OCI-LY1 (cell line): ENCODE data around the gene RNF167.

ENCODE experiments used
- H2AFZ ChIP-seq: fragments of 200-600 bp; sonication (generic), shearing (Covaris generic); 2 replicates; pipeline ENCODE4 v1.6.0; 2014; ENCODE audit warnings: antibody characterized with exemption, mild to moderate bottlenecking, low read length
- H3F3A ChIP-seq: fragments of 200-600 bp; sonication (generic), shearing (Covaris generic); 2 replicates; pipeline ENCODE4 v1.6.0; 2014; ENCODE audit warnings: mild to moderate bottlenecking, antibody characterized with exemption, low read length, moderate library complexity; ENCODE audit not compliant: insufficient read depth
- H3K27ac ChIP-seq: fragments of 200-600 bp; sonication (generic); 2 replicates; pipeline ENCODE4 v1.5.1; 2014; ENCODE audit warnings: low read length, mixed run types, mild to moderate bottlenecking, low read depth; ENCODE audit not compliant: poor library complexity, severe bottlenecking
- H3K27me3 ChIP-seq: fragments of 200-600 bp; sonication (generic); 2 replicates; pipeline ENCODE4 v1.6.0; 2014; ENCODE audit warnings: antibody characterized with exemption, mild to moderate bottlenecking, low read length, moderate library complexity; ENCODE audit not compliant: insufficient read depth
- H3K36me3 ChIP-seq: fragments of 200-600 bp; sonication (generic); 2 replicates; pipeline ENCODE4 v1.6.1; 2014; ENCODE audit warnings: mild to moderate bottlenecking, antibody characterized with exemption, low read length, moderate library complexity, mixed read lengths; ENCODE audit not compliant: insufficient read depth
- H3K4me1 ChIP-seq: fragments of 200-600 bp; sonication (generic); 2 replicates; pipeline ENCODE4 v1.5.1; 2014; ENCODE audit warnings: mild to moderate bottlenecking, low read length, moderate library complexity; ENCODE audit not compliant: insufficient read depth, severe bottlenecking
- H3K4me2 ChIP-seq: fragments of 200-600 bp; sonication (generic), shearing (Covaris generic); 2 replicates; pipeline ENCODE4 v1.6.1; 2014; ENCODE audit warnings: low read length
- H3K4me3 ChIP-seq: fragments of 200-600 bp; sonication (generic); 2 replicates; pipeline ENCODE4 v1.5.1; 2014; ENCODE audit warnings: low read length, low read depth, mild to moderate bottlenecking, mixed read lengths; ENCODE audit not compliant: poor library complexity, severe bottlenecking
- H3K79me2 ChIP-seq: fragments of 200-600 bp; shearing (Covaris generic); 2 replicates; pipeline ENCODE4 v1.6.1; 2016; ENCODE audit warnings: mixed run types, low read length, mixed read lengths; ENCODE audit not compliant: insufficient read depth
- H3K9ac ChIP-seq: fragments of 200-600 bp; sonication (generic), shearing (Covaris generic); 2 replicates; pipeline ENCODE4 v1.6.1; 2014; ENCODE audit warnings: mild to moderate bottlenecking, low read length, mixed read lengths
- H3K9me2 ChIP-seq: fragments of 200-600 bp; sonication (generic), shearing (Covaris generic); 2 replicates; pipeline ENCODE4 v1.6.1; 2014; ENCODE audit warnings: low read depth, mild to moderate bottlenecking, low read length, mixed read lengths
- H3K9me3 ChIP-seq: fragments of 200-600 bp; shearing (Covaris generic); 2 replicates; pipeline ENCODE4 v1.6.1; 2014; ENCODE audit warnings: low read length, mixed read lengths
- H4K20me1 ChIP-seq: fragments of 200-600 bp; sonication (generic), shearing (Covaris generic); 2 replicates; pipeline ENCODE4 v1.6.0; 2016; ENCODE audit warnings: mild to moderate bottlenecking, low read length; ENCODE audit not compliant: insufficient read depth
- EZH2 ChIP-seq: fragments of 200-600 bp; sonication (generic), shearing (Covaris generic); IDR thresholded peaks from 2 replicates; pipeline ENCODE4 v1.8.0; 2017; ENCODE audit warnings: borderline replicate concordance, mixed run types, mild to moderate bottlenecking, antibody characterized with exemption, low read length, moderate library complexity, mixed read lengths
- TF ChIP-seq, protein P1 (sequence below): fragments of 200-600 bp; sonication (generic), shearing (Covaris generic); IDR thresholded peaks from 2 replicates; pipeline ENCODE4 v1.5.1; 2017; ENCODE audit warnings: mild to moderate bottlenecking, antibody characterized with exemption, low read length, moderate library complexity, mixed read lengths

Gene RNF167

DNA sequence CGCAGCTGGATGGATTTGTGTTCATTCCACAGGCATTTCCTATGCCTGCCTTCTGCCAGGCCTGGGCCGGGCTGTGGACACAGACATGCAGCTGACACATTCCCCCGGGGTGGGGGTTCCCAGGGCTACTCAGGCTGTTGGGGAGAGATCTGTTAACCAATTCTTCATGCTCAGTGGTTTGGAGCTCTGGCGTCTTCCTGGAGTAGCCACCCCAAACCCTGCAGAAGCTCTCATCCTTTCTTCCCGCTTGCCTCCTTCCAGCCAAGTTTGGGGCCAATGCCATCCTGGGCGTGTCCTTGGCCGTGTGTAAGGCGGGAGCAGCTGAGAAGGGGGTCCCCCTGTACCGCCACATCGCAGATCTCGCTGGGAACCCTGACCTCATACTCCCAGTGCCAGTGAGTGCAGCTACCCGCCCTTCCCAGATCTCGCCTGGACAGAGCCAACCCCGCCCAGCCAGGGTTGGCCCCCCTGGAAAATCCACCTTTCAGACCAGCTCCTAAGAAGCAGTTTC lies 13.4 kb downstream of the RNF167 start:
- H3K27me3 ChIP-seq, result no peaks in the 10 kb centered on the region
- peaks cover 17% of the 10 kb centered on the region for H3K4me1 ChIP-seq
- H3K79me2 ChIP-seq, result no peaks in the 10 kb centered on the region
- no peaks in the 10 kb centered on the region for H3K9me2 ChIP-seq
- no peak overlapping the region for H2AFZ ChIP-seq
- H3K9me3 ChIP-seq, result no peaks in the 10 kb centered on the region
- no peak overlapping the region for H3K4me3 ChIP-seq
- no peaks in the 10 kb centered on the region for H3F3A ChIP-seq
- H3K9ac ChIP-seq, result no peak overlapping the region
- H3K27ac ChIP-seq, result no peak overlapping the region
- no peak overlapping the region for H3K4me2 ChIP-seq
- no peak for TF ChIP-seq EZH2
- TF ChIP-seq, protein P1, sequence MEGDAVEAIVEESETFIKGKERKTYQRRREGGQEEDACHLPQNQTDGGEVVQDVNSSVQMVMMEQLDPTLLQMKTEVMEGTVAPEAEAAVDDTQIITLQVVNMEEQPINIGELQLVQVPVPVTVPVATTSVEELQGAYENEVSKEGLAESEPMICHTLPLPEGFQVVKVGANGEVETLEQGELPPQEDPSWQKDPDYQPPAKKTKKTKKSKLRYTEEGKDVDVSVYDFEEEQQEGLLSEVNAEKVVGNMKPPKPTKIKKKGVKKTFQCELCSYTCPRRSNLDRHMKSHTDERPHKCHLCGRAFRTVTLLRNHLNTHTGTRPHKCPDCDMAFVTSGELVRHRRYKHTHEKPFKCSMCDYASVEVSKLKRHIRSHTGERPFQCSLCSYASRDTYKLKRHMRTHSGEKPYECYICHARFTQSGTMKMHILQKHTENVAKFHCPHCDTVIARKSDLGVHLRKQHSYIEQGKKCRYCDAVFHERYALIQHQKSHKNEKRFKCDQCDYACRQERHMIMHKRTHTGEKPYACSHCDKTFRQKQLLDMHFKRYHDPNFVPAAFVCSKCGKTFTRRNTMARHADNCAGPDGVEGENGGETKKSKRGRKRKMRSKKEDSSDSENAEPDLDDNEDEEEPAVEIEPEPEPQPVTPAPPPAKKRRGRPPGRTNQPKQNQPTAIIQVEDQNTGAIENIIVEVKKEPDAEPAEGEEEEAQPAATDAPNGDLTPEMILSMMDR, result no peak
- H4K20me1 ChIP-seq, result no peaks in the 10 kb centered on the region
- no peaks in the 10 kb centered on the region for H3K36me3 ChIP-seq

DNA sequence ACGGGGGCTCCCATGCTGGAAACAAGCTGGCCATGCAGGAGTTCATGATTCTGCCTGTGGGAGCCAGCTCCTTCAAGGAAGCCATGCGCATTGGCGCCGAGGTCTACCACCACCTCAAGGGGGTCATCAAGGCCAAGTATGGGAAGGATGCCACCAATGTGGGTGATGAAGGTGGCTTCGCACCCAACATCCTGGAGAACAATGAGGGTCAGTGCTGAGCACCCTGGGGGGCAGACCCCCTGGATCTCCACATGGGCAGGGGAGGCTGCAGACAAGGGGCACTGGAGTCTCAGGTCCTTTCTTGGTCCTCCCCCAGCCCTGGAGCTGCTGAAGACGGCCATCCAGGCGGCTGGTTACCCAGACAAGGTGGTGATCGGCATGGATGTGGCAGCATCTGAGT lies 15.0 kb downstream of the RNF167 start:
- Histone ChIP-seq H3K9me3 (no peaks in the 10 kb centered on the region), H3K27ac (no peak overlapping the region), H3K79me2 (no peaks in the 10 kb centered on the region), H3K4me1 (peaks cover 12% of the 10 kb centered on the region), H3K27me3 (no peaks in the 10 kb centered on the region), H3K4me2 (no peak overlapping the region), H3K9me2 (no peaks in the 10 kb centered on the region), H3K9ac (no peak overlapping the region), H3K36me3 (peaks cover 10% of the 10 kb centered on the region), H4K20me1 (no peaks in the 10 kb centered on the region), H2AFZ (no peak overlapping the region), H3K4me3 (no peak overlapping the region), H3F3A (no peaks in the 10 kb centered on the region)
- TF ChIP-seq, protein P1, result no peak
- TF ChIP-seq EZH2, result no peak

DNA sequence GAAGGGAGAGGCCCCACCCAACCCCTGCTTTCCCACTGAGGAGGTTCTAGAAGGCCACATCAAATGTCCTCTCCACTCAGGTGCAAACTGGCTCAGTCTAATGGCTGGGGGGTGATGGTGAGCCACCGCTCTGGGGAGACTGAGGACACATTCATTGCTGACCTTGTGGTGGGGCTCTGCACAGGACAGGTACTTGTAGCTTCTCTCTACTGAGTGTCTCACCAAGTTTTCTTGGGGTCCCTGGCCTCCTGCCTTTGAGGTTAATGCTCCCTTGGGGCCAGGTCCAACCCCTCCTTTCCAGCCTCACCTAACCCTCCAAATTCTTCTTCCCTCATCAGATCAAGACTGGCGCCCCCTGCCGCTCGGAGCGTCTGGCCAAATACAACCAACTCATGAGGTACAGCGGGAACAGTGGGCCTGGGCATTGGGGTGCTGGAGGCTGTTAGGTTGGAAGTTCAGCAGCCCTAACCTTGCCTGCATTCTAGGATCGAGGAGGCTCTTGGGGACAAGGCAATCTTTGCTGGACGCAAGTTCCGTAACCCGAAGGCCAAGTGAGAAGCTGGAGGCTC lies 16.5 kb downstream of the RNF167 start:
- no peaks in the 10 kb centered on the region for H3K4me1 ChIP-seq
- H3K27ac ChIP-seq, result no peak overlapping the region
- no peaks in the 10 kb centered on the region for H3K27me3 ChIP-seq
- no peak overlapping the region for H3K9ac ChIP-seq
- no peaks in the 10 kb centered on the region for H3F3A ChIP-seq
- H3K79me2 ChIP-seq, result no peaks in the 10 kb centered on the region
- H3K9me3 ChIP-seq, result no peaks in the 10 kb centered on the region
- TF ChIP-seq, protein P1, result peak; percentile 91
- no peak for TF ChIP-seq EZH2
- H2AFZ ChIP-seq, result no peak overlapping the region
- H3K36me3 ChIP-seq, result peaks cover 18% of the 10 kb centered on the region
- no peak overlapping the region for H3K4me3 ChIP-seq
- H3K4me2 ChIP-seq, result no peak overlapping the region
- no peaks in the 10 kb centered on the region for H4K20me1 ChIP-seq
- H3K9me2 ChIP-seq, result no peaks in the 10 kb centered on the region
